BJ (cell line): ENCODE data around the gene RHBDF1. TPM values are rescaled to one million over a fixed set of nuclear protein-coding genes. Genes with fewer than 3 reads are reported as not detected.

Experiments used
- CTCF ChIA-PET: fragments of 350-600 bp; formaldehyde crosslinking; extraction: SDS; loops from one replicate; lab custom pipeline; 2021; ENCODE audit warnings: antibody characterized with exemption, inconsistent platforms; lab: Yijun Ruan, JAX
- POLR2A ChIA-PET: fragments of 300-600 bp; sonication (Branson Sonifier 250); formaldehyde crosslinking; extraction: SDS; loops from one replicate; lab custom pipeline; 2021; ENCODE audit warnings: antibody characterized with exemption; lab: Charles Lee
- DNase-seq: peaks from one replicate; pipeline ENCODE4 v3.0.0-alpha.2; 2011; ENCODE audit warnings: low read depth
- H3K27me3 ChIP-seq: 2 replicates; pipeline ENCODE4 v1.6.0; 2011; ENCODE audit warnings: low read length; ENCODE audit not compliant: control insufficient read depth, insufficient read depth
- H3K36me3 ChIP-seq: 2 replicates; pipeline ENCODE4 v1.5.1; 2011; ENCODE audit warnings: low read length; ENCODE audit not compliant: control insufficient read depth, insufficient read depth
- H3K4me3 ChIP-seq: 2 replicates; pipeline ENCODE4 v1.5.1; 2011; ENCODE audit warnings: low read depth, mild to moderate bottlenecking, control low read depth, low read length
- polyA plus RNA-seq: library from polyadenylated mRNA; depleted of rRNA; stranded (reverse); fragments of >200 nt; gene quantifications from 2 replicates; pipeline ENCODE4 v1.2.3, GENCODE V29; 2011
- TF ChIP-seq, protein P1 (sequence below): IDR thresholded peaks from 2 replicates; pipeline ENCODE4 v1.5.1; 2011; ENCODE audit warnings: low read depth, mild to moderate bottlenecking, control low read depth, inconsistent platforms, low read length, moderate library complexity; ENCODE audit not compliant: insufficient read depth

RHBDF1 gene
- polyA plus RNA-seq, 1 experiment, result 94.2 TPM

DNA sequence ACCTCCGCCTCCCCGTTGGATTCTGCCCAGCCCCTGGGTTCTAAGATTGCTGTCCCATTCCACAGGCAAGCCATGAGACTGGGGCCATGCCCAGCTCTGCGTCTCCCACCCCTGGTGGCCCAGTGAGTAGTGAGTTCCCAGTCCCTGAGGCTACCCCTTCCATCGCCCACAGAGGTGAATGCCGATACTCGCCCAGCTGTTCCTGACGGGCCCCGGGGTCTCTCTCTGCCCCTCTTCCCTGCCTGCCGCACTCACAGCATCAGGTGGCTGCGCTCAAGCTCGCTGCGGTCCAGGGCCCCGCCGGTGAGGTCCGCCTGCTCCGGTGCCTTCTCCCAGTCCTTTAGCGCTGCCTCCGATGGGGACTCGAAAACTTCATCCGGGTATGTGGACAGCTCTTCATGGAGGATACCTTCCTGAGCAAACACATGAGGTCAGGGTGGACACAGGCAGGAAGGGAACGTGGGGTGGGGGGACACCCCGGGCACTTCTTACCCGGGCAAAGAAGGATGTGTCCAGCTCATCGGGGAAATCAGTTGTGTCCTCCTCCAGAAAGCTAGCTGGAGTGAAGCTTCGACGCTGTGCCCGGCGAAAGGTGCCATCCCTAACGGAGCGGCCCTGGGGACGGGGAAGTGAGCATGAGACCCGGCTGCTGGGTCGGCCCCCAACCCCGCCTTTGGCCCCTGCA is 10.0 kb downstream of the RHBDF1 start:
- H3K36me3 ChIP-seq, result peaks cover 62% of the 10 kb centered on the region
- no peak for DNase-seq
- CTCF ChIA-PET, result interaction anchor here (0.6 to 21.0 kb wide), 3 partner anchors 10 to 30 kb away, joined by 3 to 544 read pairs (median 3); partner anchors contain the start of gene RHBDF1
- TF ChIP-seq, protein P1, sequence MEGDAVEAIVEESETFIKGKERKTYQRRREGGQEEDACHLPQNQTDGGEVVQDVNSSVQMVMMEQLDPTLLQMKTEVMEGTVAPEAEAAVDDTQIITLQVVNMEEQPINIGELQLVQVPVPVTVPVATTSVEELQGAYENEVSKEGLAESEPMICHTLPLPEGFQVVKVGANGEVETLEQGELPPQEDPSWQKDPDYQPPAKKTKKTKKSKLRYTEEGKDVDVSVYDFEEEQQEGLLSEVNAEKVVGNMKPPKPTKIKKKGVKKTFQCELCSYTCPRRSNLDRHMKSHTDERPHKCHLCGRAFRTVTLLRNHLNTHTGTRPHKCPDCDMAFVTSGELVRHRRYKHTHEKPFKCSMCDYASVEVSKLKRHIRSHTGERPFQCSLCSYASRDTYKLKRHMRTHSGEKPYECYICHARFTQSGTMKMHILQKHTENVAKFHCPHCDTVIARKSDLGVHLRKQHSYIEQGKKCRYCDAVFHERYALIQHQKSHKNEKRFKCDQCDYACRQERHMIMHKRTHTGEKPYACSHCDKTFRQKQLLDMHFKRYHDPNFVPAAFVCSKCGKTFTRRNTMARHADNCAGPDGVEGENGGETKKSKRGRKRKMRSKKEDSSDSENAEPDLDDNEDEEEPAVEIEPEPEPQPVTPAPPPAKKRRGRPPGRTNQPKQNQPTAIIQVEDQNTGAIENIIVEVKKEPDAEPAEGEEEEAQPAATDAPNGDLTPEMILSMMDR, result no peak
- POLR2A ChIA-PET, result no interaction called here
- no peak overlapping the region for H3K4me3 ChIP-seq
- no peaks in the 10 kb centered on the region for H3K27me3 ChIP-seq

- TF ChIP-seq, protein P1, result no peak
- DNase-seq, result no peak
- Histone ChIP-seq H3K27me3 (no peaks in the 10 kb centered on the region), H3K36me3 (peaks cover 65% of the 10 kb centered on the region), H3K4me3 (no peak overlapping the region)
- POLR2A ChIA-PET, result no interaction called here
- CTCF ChIA-PET, result interaction anchor here (0.6 to 21.0 kb wide), 3 partner anchors 11 to 30 kb away, joined by 3 to 544 read pairs (median 3); partner anchors contain the start of gene RHBDF1
These were observed 10.6 kb downstream of the RHBDF1 start for GRCh38 chr16:61879-62281.

DNA sequence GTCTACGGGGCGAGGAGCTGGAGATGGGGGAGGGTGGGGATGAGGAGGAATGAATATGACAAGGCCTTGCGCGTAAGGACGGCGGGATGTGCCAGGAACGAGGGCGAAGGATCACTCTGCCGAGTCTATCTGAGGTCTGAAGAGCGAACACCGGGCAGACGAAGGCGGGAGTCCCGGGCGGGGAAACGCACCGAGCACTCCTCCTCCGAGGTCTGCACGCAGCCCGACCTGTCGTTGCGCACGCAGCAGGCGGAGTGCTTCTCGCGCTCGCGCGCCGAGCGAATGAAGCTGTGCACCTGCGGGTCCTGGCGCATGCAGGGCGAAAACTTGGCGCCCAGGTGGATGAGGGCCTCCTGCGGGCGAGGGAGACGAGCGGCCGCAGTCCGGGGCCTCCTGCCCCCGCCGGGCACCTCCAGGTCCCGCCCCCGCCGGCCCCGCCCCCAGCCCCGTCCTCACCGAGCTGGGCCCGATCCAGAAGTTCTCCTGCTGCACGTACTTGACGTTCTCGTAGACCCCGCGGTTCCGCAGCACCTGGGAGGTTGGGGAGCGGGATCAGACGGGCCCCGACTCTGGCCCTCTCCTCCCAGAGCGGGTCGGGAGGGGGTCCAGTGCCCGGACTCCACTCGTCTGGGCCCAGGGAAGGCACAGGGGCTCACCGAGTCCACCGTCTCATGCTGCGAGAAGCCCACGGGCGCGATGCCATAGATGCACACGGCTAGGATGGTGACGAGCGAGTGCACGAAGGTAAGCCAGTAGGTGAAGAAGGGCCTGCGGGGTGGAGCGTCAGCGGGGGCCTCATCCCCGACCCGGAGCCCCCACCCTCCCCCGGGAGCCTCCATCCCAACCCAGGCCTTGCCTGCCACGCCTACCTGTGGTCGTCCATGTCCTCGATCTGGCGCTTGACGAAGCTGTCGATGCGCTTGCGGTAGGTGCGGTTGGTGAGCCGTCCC is 11.2 kb downstream of the RHBDF1 start:
- no peak for DNase-seq
- TF ChIP-seq, protein P1, result no peak
- Histone ChIP-seq H3K4me3 (no peak overlapping the region), H3K27me3 (no peaks in the 10 kb centered on the region), H3K36me3 (peaks cover 71% of the 10 kb centered on the region)
- ChIA-PET CTCF (interaction anchor here (1.0 to 21.0 kb wide), 2 partner anchors 15 to 31 kb away, joined by 3 to 544 read pairs; no protein-coding TSS in a partner anchor), POLR2A (no interaction called here)

GRCh38 chr16:60166-60565 is 12.3 kb downstream of the RHBDF1 start:
- peaks cover 80% of the 10 kb centered on the region for H3K36me3 ChIP-seq
- no peak overlapping the region for H3K4me3 ChIP-seq
- H3K27me3 ChIP-seq, result no peaks in the 10 kb centered on the region
- no peak for DNase-seq
- ChIA-PET CTCF (interaction anchor here (21.0 kb wide), 1 partner anchor 32 kb away, joined by 544 read pairs; no protein-coding TSS in a partner anchor), POLR2A (no interaction called here)
- TF ChIP-seq, protein P1, result no peak
